GM12878 (cell line): ENCODE measurements around the gene FXYD4. TPM values are rescaled to one million over a fixed set of nuclear protein-coding genes. Genes with fewer than 3 reads are reported as not detected.

Source experiments
- ATAC-seq: fragments of 200-7000 bp; cut with Tn5 transposase; 3 replicates; pipeline ENCODE4 v1.9.1; 2020; ENCODE audit warnings: mild to moderate bottlenecking, moderate library complexity
- BruUV-seq: library from RNA; stranded (reverse); fragments of 400-500 nt; replicated peaks from 2 replicates; lab custom pipeline; 2021; lab: Mats Ljungman, UMichigan
- CTCF ChIA-PET: fragments of 300-600 bp; sonication (Branson Sonifier 250); formaldehyde crosslinking; extraction: SDS; loops from one replicate; lab custom pipeline; 2021; ENCODE audit warnings: inconsistent platforms; lab: Yijun Ruan, JAX
- POLR2A ChIA-PET: fragments of 350-600 bp; formaldehyde crosslinking; extraction: SDS; loops from one replicate; lab custom pipeline; 2021; ENCODE audit warnings: inconsistent platforms; lab: Charles Lee
- RAD21 ChIA-PET: fragments of 300-600 bp; sonication (Branson Sonifier 250); formaldehyde crosslinking; loops from one replicate; lab custom pipeline; 2023; ENCODE audit warnings: antibody characterized with exemption; ENCODE audit not compliant: unreplicated experiment; lab: Charles Lee
- SMC1A ChIA-PET: fragments of 300-600 bp; sonication (Branson Sonifier 250); formaldehyde crosslinking; loops from one replicate; lab custom pipeline; 2023; ENCODE audit not compliant: unreplicated experiment, uncharacterized antibody; lab: Charles Lee
- DNase-seq: peaks from one replicate; pipeline ENCODE4 v3.0.0-alpha.2; 2011; ENCODE audit warnings: low read depth, low spot score
- FAIRE-seq: peaks from 3 replicates; lab custom pipeline; 2011; peaks lifted over from hg19 to GRCh38; lab: Jason Lieb, UNC
- H2AFZ ChIP-seq: 2 replicates; pipeline ENCODE4 v1.6.0; 2011; ENCODE audit warnings: low read depth, low read length, control low read depth; ENCODE audit not compliant: control insufficient read depth
- H3K27ac ChIP-seq: 2 replicates; pipeline ENCODE4 v1.5.1; 2011; ENCODE audit warnings: control low read depth; ENCODE audit not compliant: control insufficient read depth, insufficient read depth
- H3K27me3 ChIP-seq, 2 experiments: replicated peaks in 1 of 2; 2 replicates each; pipeline versions ENCODE4 v1.6.0 to v1.6.1; 2011; ENCODE audit warnings: low read length in 1 of 2; ENCODE audit not compliant: control insufficient read depth in 2 of 2, insufficient read depth in 2 of 2
- H3K36me3 ChIP-seq, 2 experiments: 2 replicates each; pipeline ENCODE4 v1.5.1; 2011; ENCODE audit warnings: low read length in 1 of 2; ENCODE audit not compliant: control insufficient read depth in 2 of 2, insufficient read depth in 2 of 2
- H3K4me1 ChIP-seq: 2 replicates; pipeline ENCODE4 v1.6.1; 2011; ENCODE audit warnings: mild to moderate bottlenecking, low read length, moderate library complexity, mixed read lengths; ENCODE audit not compliant: control insufficient read depth, insufficient read depth
- H3K4me2 ChIP-seq: 2 replicates; pipeline ENCODE4 v1.6.0; 2011; ENCODE audit warnings: control low read depth; ENCODE audit not compliant: control insufficient read depth, insufficient read depth
- H3K4me3 ChIP-seq: fragments of 200-600 bp; sonication (generic); 2 replicates; pipeline ENCODE4 v1.5.1; 2016
- H3K79me2 ChIP-seq: 2 replicates; pipeline ENCODE4 v1.6.0; 2011; ENCODE audit warnings: low read length; ENCODE audit not compliant: control insufficient read depth, insufficient read depth
- H3K9ac ChIP-seq: 2 replicates; pipeline ENCODE4 v1.8.0; 2011; ENCODE audit warnings: low read length, control low read depth, mixed read lengths; ENCODE audit not compliant: control insufficient read depth, insufficient read depth
- H3K9me3 ChIP-seq: replicated peaks from 3 replicates; pipeline ENCODE4 v1.5.1; 2011; ENCODE audit warnings: mild to moderate bottlenecking, low read length; ENCODE audit not compliant: control insufficient read depth, insufficient read depth
- H4K20me1 ChIP-seq: 2 replicates; pipeline ENCODE4 v1.6.0; 2011; ENCODE audit not compliant: control insufficient read depth, insufficient read depth
- EED ChIP-seq: sonication (generic); IDR thresholded peaks from 2 replicates; pipeline ENCODE4 v1.6.1; 2016; ENCODE audit warnings: antibody characterized with exemption, low read depth
- FOXM1 ChIP-seq: IDR thresholded peaks from 2 replicates; pipeline ENCODE4 v1.6.1; 2012; ENCODE audit warnings: low read depth, mild to moderate bottlenecking, inconsistent platforms, low read length, moderate library complexity
- TAF1 ChIP-seq: IDR thresholded peaks from 2 replicates; pipeline ENCODE4 v1.6.1; 2011; ENCODE audit warnings: mild to moderate bottlenecking, low read depth, low read length, borderline replicate concordance
- USF2 ChIP-seq: IDR thresholded peaks from 2 replicates; pipeline ENCODE4 v1.6.1; 2011; ENCODE audit warnings: low read depth, low read length, improper control_type of control experiment, borderline replicate concordance
- WGBS: methylation state at CpG from one replicate; pipeline ENCODE4 v1.1.6; 2016; ENCODE audit warnings: low lambda C conversion rate; ENCODE audit not compliant: insufficient replicate concordance, insufficient coverage; ENCODE audit errors: missing lambda C conversion rate; 5-methylcytosine and 5-hydroxymethylcytosine counted together
- in situ Hi-C: fragments of 300-500 bp; cut with MboI; formaldehyde crosslinking; loops from 9 replicates; pipeline ENCODE4 v1.14.3; 2018; ENCODE audit warnings: mixed read lengths
- intact Hi-C: fragments of 100-400 bp; cut with micrococcal nuclease; formaldehyde crosslinking; loops from one replicate; pipeline ENCODE4 v1.14.2; 2022; ENCODE audit not compliant: unreplicated experiment
- polyA plus RNA-seq, 11 experiments: library from polyadenylated mRNA; depleted of rRNA in 4 of 11; unstranded in 6 of 11; stranded (reverse) in 5 of 11; fragments of >200 nt; fragmentation: Nextera tagmentation in 4 of 11; fragmentation: Illumina TruSeq in 1 of 11; extraction: Ambion mirVana in 4 of 11; extraction: Trizol in 1 of 11; gene quantifications; 1 replicate in 1 of 11; 2 replicates in 10 of 11; pipeline versions ENCODE4 v1.2.1 to v1.2.3, GENCODE V29; 2011 to 2016; ENCODE audit warnings: inconsistent platforms in 2 of 11, missing spikeins in 2 of 11, low read depth in 1 of 11
- total RNA-seq, 4 experiments: library from RNA; depleted of rRNA in 3 of 4; stranded (reverse); fragments of >200 nt in 3 of 4; fragmentation: Illumina TruSeq in 1 of 4; extraction: Trizol in 1 of 4; gene quantifications; 2 replicates each; pipeline versions ENCODE4 v1.2.1 to v1.2.3, GENCODE V29; 2013 to 2021

FXYD4 gene
- total and polyA plus RNA-seq, 10 of the 15 experiments (the other 5 are each of a cell fraction or from before 2014, with no cell fraction given) = not detected

- Histone ChIP-seq H3K27ac (no peak overlapping the region), H3K79me2 (no peaks in the 10 kb centered on the region), H2AFZ (no peak overlapping the region), H3K36me3 (no peaks in the 10 kb centered on the region), H3K9ac (no peak overlapping the region), H3K4me3 (no peak overlapping the region), H3K27me3 (no peaks in the 10 kb centered on the region; a peak in 1 of 4 replicates)
- FAIRE-seq (no peak), DNase-seq (no peak), ATAC-seq (no peak)
- POLR2A ChIA-PET = no interaction called here
- WGBS = 48% methylated on average over 9 of the region's 9 CpGs
- CTCF ChIA-PET = no interaction called here
- TF ChIP-seq USF2 = no peak
- no peak for TF ChIP-seq TAF1
- TF ChIP-seq EED = no peak
- TF ChIP-seq, all 136 proteins: peak for 0
- intact Hi-C loops = no loop called here
- no peaks in the 10 kb centered on the region for H4K20me1 ChIP-seq
- H3K4me1 ChIP-seq = no peaks in the 10 kb centered on the region
- SMC1A ChIA-PET = no interaction called here
- in situ Hi-C loops = loop anchor here (25.0 kb wide), 1 partner anchor 158 kb away; no protein-coding TSS in a partner anchor
- no peaks in the 10 kb centered on the region for H3K9me3 ChIP-seq
- H3K4me2 ChIP-seq = no peak overlapping the region
- no TSS peak for BruUV-seq
- RAD21 ChIA-PET = no interaction called here
These were observed 693 bp upstream of the FXYD4 start for GRCh38 chr10:43370671-43371215.

GRCh38 chr10:43372765-43373361 is 1.4 kb downstream of the FXYD4 start:
- FAIRE-seq (no peak), DNase-seq (no peak), ATAC-seq (no peak; the same call in 2 of the 3 replicates)
- Histone ChIP-seq H3K4me3 (no peak overlapping the region), H3K4me1 (no peaks in the 10 kb centered on the region), H3K4me2 (no peak overlapping the region), H3K9ac (no peak overlapping the region), H3K27ac (no peak overlapping the region), H4K20me1 (no peaks in the 10 kb centered on the region), H3K9me3 (no peaks in the 10 kb centered on the region), H3K79me2 (no peaks in the 10 kb centered on the region), H2AFZ (no peak overlapping the region), H3K27me3 (no peaks in the 10 kb centered on the region; a peak in 1 of 4 replicates), H3K36me3 (no peaks in the 10 kb centered on the region)
- ChIA-PET CTCF (no interaction called here), SMC1A (no interaction called here), RAD21 (interaction anchor here (0.6 kb wide), 1 partner anchor 141 kb away, joined by 3 read pairs; no protein-coding TSS in a partner anchor), POLR2A (no interaction called here)
- TF ChIP-seq FOXM1 = no peak
- intact Hi-C loops (no loop called here), in situ Hi-C loops (loop anchor here (25.0 kb wide), 1 partner anchor 161 kb away; no protein-coding TSS in a partner anchor)
- no TSS peak for BruUV-seq
- WGBS = 92% methylated on average over 1 of the region's 1 CpG
